NCI-H774 (cell line): Measurements from ENCODE around the gene C22orf15.

Experiments used
- DNase-seq: peaks from one replicate; lab custom pipeline; 2025; lab: John Stamatoyannopoulos, UW

C22orf15 gene

GRCh38 chr22:23750714-23751440 lies 11.9 kb upstream of the C22orf15 start, which contains the start of gene ZNF70:
Gene ZNF70, minus strand, starts transcription at chr22:23751112. Its CDS starts 5,972 bp downstream, at chr22:23745140.
- peak; percentile 92 for DNase-seq

GRCh38 chr22:23751441-23751996 lies 11.3 kb upstream of the C22orf15 start:
- DNase-seq, result no peak

- DNase-seq, result no peak
Measured at GRCh38 chr22:23752090-23752691, 10.6 kb upstream of the C22orf15 start.

GRCh38 chr22:23752750-23753149 lies 10.0 kb upstream of the C22orf15 start:
- no peak for DNase-seq

- no peak for DNase-seq
Measured at GRCh38 chr22:23753385-23753784, 9.4 kb upstream of the C22orf15 start.

GRCh38 chr22:23754220-23754919 lies 8.4 kb upstream of the C22orf15 start, which contains the start of gene VPREB3:
Gene VPREB3, minus strand, starts transcription at chr22:23754425. Its CDS starts 62 bp downstream, at chr22:23754363.
- no peak for DNase-seq

- peak; percentile 8 for DNase-seq
Measured at GRCh38 chr22:23754980-23755636, 7.7 kb upstream of the C22orf15 start.

- no peak for DNase-seq
Measured at GRCh38 chr22:23755711-23756110, 7.1 kb upstream of the C22orf15 start.

GRCh38 chr22:23756891-23757290 lies 5.9 kb upstream of the C22orf15 start:
- DNase-seq, result no peak

- no peak for DNase-seq
Measured at GRCh38 chr22:23759566-23759965, 3.2 kb upstream of the C22orf15 start.

- DNase-seq, result no peak
Measured at GRCh38 chr22:23760056-23760455, 2.7 kb upstream of the C22orf15 start.

- no peak for DNase-seq
Measured at GRCh38 chr22:23763579-23763945, 772 bp downstream of the C22orf15 start.

GRCh38 chr22:23763954-23764353 lies 1.2 kb downstream of the C22orf15 start:
- no peak for DNase-seq

GRCh38 chr22:23764899-23765881 lies 2.4 kb downstream of the C22orf15 start:
- DNase-seq, result no peak

- no peak for DNase-seq
Measured at GRCh38 chr22:23767303-23767672, 4.5 kb downstream of the C22orf15 start.

- peak; percentile 42 for DNase-seq
Measured at GRCh38 chr22:23767673-23768548, 5.1 kb downstream of the C22orf15 start, which contains the start of gene CHCHD10. Gene CHCHD10, minus strand, starts transcription at chr22:23767972. Its CDS starts 98 bp downstream, at chr22:23767874.

- DNase-seq, result peak; percentile 39
Measured at GRCh38 chr22:23769321-23769965, 6.7 kb downstream of the C22orf15 start.

- no peak for DNase-seq
Measured at GRCh38 chr22:23772315-23772648, 9.5 kb downstream of the C22orf15 start.
